Body of pancreas (tissue), 4 donors: ENCODE measurements around the gene LDLRAP1. TPM values are rescaled to one million over a fixed set of nuclear protein-coding genes. Genes with fewer than 3 reads are reported as not detected.
A peak's percentile ranks its signal among the peaks of the same experiment; 100 is the strongest.

ENCODE experiments used
- ATAC-seq: fragments of 150-250 bp; one replicate; pipeline ENCODE4 v1.9.1; 2016
- DNase-seq, 4 donors: peaks; one replicate each; pipeline ENCODE4 v3.0.0-alpha.2; 2019
- H3K27ac ChIP-seq, 4 donors: fragments of 200-600 bp; sonication (generic); 1 replicate in 3 of 4; 2 replicates in 1 of 4; pipeline versions ENCODE4 v1.5.1 to v1.6.1; 2016 to 2019; ENCODE audit warnings: mild to moderate bottlenecking in 1 of 4, mixed read lengths in 1 of 4, moderate library complexity in 1 of 4
- H3K27me3 ChIP-seq, 2 donors: fragments of 200-600 bp; sonication (generic); one replicate each; pipeline ENCODE4 v1.6.0; 2016; ENCODE audit warnings: mild to moderate bottlenecking in 1 of 2
- H3K36me3 ChIP-seq, 2 donors: fragments of 200-600 bp; sonication (generic); replicated peaks in 1 of 2; 2 replicates each; pipeline ENCODE4 v1.5.1; 2016; ENCODE audit warnings: low read depth in 2 of 2; ENCODE audit not compliant: insufficient read depth in 1 of 2
- H3K4me1 ChIP-seq: fragments of 200-600 bp; sonication (generic); one replicate; pipeline ENCODE4 v1.6.0; 2016
- H3K4me3 ChIP-seq, 2 donors: fragments of 200-600 bp; sonication (generic); 1 replicate in 1 of 2; 2 replicates in 1 of 2; pipeline ENCODE4 v1.5.1; 2016 to 2019
- H3K9me3 ChIP-seq, 3 donors: fragments of 200-600 bp; sonication (generic); 1 replicate in 2 of 3; 2 replicates in 1 of 3; pipeline ENCODE4 v1.5.1; 2016
- POLR2A ChIP-seq, 3 donors: fragments of 450-650 bp; IDR thresholded peaks; one replicate each; pipeline ENCODE4 v1.6.1; 2016; ENCODE audit warnings: antibody characterized with exemption in 3 of 3, mild to moderate bottlenecking in 2 of 3
- WGBS, 2 donors: methylation state at CpG; one replicate each; pipeline ENCODE4 v1.1.5; 2017; 5-methylcytosine and 5-hydroxymethylcytosine counted together
- intact Hi-C: fragments of 100-400 bp; cut with DNase I; formaldehyde crosslinking; loops from one replicate; pipeline ENCODE4 v1.15.1; 2023
- total RNA-seq, 2 donors: library from RNA; depleted of rRNA; stranded (reverse); fragments of >200 nt; gene quantifications; one replicate each; pipeline ENCODE4 v1.1.0, GENCODE V29; 2016
- TF ChIP-seq, protein P1 (sequence below), 7 experiments: fragments of 450-650 bp in 4 of 7; fragments of 200-600 bp in 3 of 7; sonication (generic) in 3 of 7; IDR thresholded peaks; one replicate each; pipeline ENCODE4 v1.5.1; 2016 to 2019; ENCODE audit warnings: antibody characterized with exemption in 7 of 7

The LDLRAP1 gene
- total RNA-seq, 2 donors from 2014 or later, result 20.8 to 23.7 TPM

DNA sequence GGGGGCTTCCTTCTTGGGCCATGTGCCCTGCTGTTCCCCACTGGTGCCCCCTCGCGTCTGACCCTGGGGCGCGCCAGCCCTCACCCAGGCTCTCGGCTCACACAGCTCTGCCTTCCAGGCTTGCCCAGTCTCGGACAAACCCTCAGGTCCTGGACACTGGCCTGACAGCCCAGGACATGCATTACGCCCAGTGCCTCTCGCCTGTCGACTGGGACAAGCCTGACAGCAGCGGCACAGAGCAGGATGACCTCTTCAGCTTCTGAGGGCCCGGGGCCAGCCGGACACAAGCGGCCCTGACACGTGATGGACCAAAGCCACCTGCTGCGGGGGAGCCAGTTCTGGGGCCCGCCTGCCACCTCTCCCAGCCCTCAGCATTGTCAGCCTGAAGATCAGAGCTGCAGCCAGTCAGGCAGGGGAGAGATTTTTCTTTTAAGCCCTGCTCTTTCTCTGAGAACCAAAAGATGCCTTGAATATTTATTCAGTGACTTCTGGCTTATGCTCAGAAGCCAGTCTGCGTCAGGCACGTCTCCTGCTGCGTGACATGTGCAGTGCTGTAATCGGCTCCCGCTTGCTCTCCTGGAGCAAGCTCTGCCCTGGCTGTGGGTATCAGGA, 23.4 kb downstream of the LDLRAP1 start:
- TF ChIP-seq, protein P1, sequence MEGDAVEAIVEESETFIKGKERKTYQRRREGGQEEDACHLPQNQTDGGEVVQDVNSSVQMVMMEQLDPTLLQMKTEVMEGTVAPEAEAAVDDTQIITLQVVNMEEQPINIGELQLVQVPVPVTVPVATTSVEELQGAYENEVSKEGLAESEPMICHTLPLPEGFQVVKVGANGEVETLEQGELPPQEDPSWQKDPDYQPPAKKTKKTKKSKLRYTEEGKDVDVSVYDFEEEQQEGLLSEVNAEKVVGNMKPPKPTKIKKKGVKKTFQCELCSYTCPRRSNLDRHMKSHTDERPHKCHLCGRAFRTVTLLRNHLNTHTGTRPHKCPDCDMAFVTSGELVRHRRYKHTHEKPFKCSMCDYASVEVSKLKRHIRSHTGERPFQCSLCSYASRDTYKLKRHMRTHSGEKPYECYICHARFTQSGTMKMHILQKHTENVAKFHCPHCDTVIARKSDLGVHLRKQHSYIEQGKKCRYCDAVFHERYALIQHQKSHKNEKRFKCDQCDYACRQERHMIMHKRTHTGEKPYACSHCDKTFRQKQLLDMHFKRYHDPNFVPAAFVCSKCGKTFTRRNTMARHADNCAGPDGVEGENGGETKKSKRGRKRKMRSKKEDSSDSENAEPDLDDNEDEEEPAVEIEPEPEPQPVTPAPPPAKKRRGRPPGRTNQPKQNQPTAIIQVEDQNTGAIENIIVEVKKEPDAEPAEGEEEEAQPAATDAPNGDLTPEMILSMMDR (IDR thresholded peaks at IDR 0.05), result no peak
- TF ChIP-seq POLR2A (IDR thresholded peaks at IDR 0.05), result no peak
- WGBS, 2 donors, result 71 to 74% methylated on average over 8 to 15 of the region's 21 CpGs
- no peaks in the 10 kb centered on the region for H3K4me1 ChIP-seq
- ATAC-seq (no peak), DNase-seq (no peak)
- H3K36me3 ChIP-seq, result peaks cover 0 to 10% of the 10 kb centered on the region in 2 donors
- intact Hi-C loops, result no loop called here
- H3K27ac ChIP-seq, result peak overlapping the region in 1 of 4 donors; percentile 39
- H3K4me3 ChIP-seq, result no peak overlapping the region
- no peaks in the 10 kb centered on the region for H3K9me3 ChIP-seq
- H3K27me3 ChIP-seq, result no peaks in the 10 kb centered on the region

DNA sequence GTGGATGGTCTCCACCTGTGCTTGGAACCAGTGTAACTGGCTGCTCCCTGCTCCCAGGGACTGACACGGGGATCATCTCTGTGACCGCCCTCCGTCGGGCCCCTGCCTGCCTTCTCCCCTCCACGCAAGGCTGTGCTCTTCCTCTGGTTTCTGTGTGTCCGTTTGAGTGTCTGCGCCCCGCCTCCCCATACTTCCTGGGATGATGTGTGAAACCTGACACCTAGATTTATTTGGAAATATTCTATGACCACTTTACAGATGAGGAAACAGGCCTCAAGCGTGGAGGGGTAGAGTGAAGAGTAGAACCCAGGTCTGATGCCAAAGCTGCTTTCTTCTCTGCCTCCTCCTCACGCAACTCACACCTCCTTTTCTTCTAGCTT, 24.3 kb downstream of the LDLRAP1 start:
- ATAC-seq (no peak), DNase-seq (no peak)
- H3K27ac ChIP-seq, result peak overlapping the region in 2 of 4 donors; percentile 8 to 39
- intact Hi-C loops, result no loop called here
- TF ChIP-seq POLR2A (IDR thresholded peaks at IDR 0.05), result no peak
- TF ChIP-seq, protein P1 (IDR thresholded peaks at IDR 0.05), result no peak
- H3K4me3 ChIP-seq, result no peak overlapping the region
- 84 to 89% methylated on average over 10 of the region's 10 CpGs for whole genome bisulfite sequencing, 2 donors
- no peaks in the 10 kb centered on the region for H3K9me3 ChIP-seq
- H3K4me1 ChIP-seq, result peaks cover 4% of the 10 kb centered on the region
- no peaks in the 10 kb centered on the region for H3K27me3 ChIP-seq
- peaks cover 0 to 10% of the 10 kb centered on the region in 2 donors for H3K36me3 ChIP-seq

DNA sequence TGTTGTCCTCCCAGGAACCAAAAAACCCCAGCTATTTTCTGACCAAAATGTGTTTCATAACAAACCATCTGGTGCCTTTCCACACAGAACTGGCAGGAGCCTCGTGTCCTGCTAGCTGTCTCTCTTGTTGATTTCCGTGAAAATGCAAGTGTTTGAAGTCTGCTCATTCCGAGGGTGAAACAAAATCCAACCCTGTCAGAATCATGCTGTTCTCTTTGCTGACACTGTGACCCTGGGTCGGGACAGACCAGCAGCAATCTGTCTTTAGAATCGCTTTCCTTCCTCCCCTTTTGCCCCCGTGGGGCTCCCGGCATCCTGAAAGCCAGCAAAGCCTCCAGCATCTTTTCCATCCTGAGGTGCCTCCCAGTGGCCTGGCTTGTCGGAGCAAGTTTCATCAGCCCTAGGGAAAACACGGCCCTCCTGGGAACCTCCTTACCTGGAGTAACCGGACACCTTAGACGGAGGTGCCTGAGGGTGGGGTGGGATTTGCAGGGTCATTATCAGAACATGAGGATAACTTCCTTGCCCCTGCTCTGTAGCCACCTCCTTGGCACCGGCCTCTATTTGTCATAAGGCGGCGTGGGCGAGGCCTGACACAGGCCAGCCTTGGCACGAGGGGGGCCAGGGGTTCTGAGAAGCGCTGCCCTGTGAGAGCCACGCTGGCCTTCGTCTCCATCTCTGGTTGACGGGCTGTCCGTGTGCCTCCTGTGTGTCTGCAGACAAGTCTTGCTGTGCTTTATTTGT, 24.9 kb downstream of the LDLRAP1 start:
- Histone ChIP-seq H3K4me3 (no peak overlapping the region), H3K27ac (peak overlapping the region in 2 of 4 donors; percentile 14 to 39), H3K36me3 (peaks cover 0 to 10% of the 10 kb centered on the region in 2 donors), H3K4me1 (peaks cover 10% of the 10 kb centered on the region), H3K27me3 (no peaks in the 10 kb centered on the region), H3K9me3 (no peaks in the 10 kb centered on the region)
- intact Hi-C loops, result no loop called here
- ATAC-seq (peak; percentile 7), DNase-seq (no peak)
- WGBS, 2 donors, result 67 to 82% methylated on average over 17 to 21 of the region's 21 CpGs
- TF ChIP-seq POLR2A (IDR thresholded peaks at IDR 0.05), result no peak
- TF ChIP-seq, protein P1 (IDR thresholded peaks at IDR 0.05), result no peak

DNA sequence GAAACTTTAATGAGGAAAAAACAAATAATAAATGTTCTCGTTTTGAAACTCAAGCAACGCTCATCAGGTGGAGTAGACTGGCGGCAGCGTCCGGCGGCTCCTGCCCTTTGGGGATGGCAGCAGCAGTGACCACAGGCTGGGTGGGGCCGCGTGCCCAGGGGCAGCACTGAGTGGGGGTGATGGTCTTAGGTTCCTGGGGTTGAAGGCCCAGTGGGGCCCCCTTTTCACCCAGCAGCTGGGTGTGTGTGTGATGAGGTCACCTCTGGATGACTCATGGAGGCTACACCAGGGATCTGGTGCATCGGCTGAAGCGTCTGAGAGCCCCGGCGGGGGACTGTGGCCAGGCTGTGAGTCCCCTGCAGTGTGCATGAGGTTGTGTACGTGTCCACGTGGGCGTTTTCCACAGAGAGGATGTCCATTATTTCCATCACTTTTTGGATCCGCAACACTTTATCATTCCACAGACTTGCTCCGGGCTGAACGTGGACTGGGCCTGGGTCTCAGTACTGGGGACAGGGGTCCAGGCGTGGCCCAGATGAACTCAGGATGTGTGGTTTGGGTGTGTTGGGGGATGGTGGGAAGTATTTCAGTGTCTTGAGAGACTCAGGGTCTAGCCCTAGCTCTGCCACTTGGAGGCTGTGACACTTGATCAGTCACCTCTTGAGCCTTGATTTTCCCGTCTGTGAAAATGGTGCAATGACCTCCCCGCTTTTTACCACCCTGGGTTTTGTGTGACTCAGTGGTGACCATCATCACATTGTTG, 25.6 kb downstream of the LDLRAP1 start:
- no peak for TF ChIP-seq POLR2A (IDR thresholded peaks at IDR 0.05)
- 83 to 85% methylated on average over 16 to 21 of the region's 21 CpGs for WGBS, 2 donors
- H3K4me3 ChIP-seq, result no peak overlapping the region
- H3K27ac ChIP-seq, result peak overlapping the region in 1 of 4 donors; percentile 14
- intact Hi-C loops, result no loop called here
- H3K9me3 ChIP-seq, result no peaks in the 10 kb centered on the region
- no peak for ATAC-seq
- no peak for DNase-seq
- peaks cover 18% of the 10 kb centered on the region for H3K4me1 ChIP-seq
- H3K27me3 ChIP-seq, result no peaks in the 10 kb centered on the region
- peaks cover 0 to 6% of the 10 kb centered on the region in 2 donors for H3K36me3 ChIP-seq
